B cell (primary cell): ENCODE measurements around the gene SPRY1.

ENCODE experiments used
- EZH2 ChIP-seq: IDR thresholded peaks from 2 replicates; pipeline ENCODE4 v1.6.1; 2012; ENCODE audit warnings: borderline replicate concordance, low read depth, mild to moderate bottlenecking, moderate library complexity, low read length; ENCODE audit not compliant: insufficient read depth, poor library complexity, severe bottlenecking
- TF ChIP-seq, protein P1 (sequence below): fragments of 200-600 bp; IDR thresholded peaks from one replicate; pipeline ENCODE4 v1.8.0; 2022; ENCODE audit warnings: antibody characterized with exemption, mild to moderate bottlenecking

DNA sequence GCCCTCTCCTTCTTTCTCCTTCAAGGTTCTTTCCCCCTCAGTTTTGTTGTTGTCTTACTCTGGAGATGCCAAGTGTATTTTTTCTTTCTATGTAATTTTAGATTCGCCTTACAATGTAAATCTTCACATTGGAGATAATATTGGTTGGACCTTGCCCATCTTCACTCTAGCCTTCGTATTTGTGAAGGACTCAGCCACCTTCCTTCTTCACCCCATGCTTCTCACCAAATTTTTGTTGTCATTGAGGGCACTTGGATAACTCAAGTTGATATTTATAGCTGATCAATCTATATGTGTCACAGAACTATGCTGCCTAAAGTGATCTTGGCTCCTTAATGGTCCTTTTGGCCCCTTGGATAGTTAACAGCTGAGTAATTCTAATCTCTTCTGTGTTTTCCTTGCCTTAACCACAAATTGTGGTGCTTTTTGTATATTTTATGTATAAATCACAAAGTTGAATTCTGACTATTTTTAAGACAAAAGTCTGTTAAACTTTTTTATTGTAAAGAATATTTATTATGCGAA, 6.5 kb downstream of the SPRY1 start:
- TF ChIP-seq, protein P1, sequence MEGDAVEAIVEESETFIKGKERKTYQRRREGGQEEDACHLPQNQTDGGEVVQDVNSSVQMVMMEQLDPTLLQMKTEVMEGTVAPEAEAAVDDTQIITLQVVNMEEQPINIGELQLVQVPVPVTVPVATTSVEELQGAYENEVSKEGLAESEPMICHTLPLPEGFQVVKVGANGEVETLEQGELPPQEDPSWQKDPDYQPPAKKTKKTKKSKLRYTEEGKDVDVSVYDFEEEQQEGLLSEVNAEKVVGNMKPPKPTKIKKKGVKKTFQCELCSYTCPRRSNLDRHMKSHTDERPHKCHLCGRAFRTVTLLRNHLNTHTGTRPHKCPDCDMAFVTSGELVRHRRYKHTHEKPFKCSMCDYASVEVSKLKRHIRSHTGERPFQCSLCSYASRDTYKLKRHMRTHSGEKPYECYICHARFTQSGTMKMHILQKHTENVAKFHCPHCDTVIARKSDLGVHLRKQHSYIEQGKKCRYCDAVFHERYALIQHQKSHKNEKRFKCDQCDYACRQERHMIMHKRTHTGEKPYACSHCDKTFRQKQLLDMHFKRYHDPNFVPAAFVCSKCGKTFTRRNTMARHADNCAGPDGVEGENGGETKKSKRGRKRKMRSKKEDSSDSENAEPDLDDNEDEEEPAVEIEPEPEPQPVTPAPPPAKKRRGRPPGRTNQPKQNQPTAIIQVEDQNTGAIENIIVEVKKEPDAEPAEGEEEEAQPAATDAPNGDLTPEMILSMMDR = no peak
- no peak for TF ChIP-seq EZH2
